GM23338 (cell line): ENCODE data around the gene LRRN1. TPM values are rescaled to one million over a fixed set of nuclear protein-coding genes. Genes with fewer than 3 reads are reported as not detected.

Experiments
- ATAC-seq: fragments of 200-7000 bp; cut with Tn5 transposase; 3 replicates; pipeline ENCODE4 v1.9.1; 2020
- DNase-seq: peaks from one replicate; pipeline ENCODE4 v3.0.0-alpha.2; 2015; ENCODE audit warnings: low spot score
- H2AFZ ChIP-seq: fragments of 200-600 bp; sonication (generic); 2 replicates; pipeline ENCODE4 v1.8.0; 2016; ENCODE audit warnings: antibody characterized with exemption, mild to moderate bottlenecking, moderate library complexity
- H3F3A ChIP-seq: fragments of 200-600 bp; sonication (generic); replicated peaks from 2 replicates; pipeline ENCODE4 v1.8.0; 2017; ENCODE audit warnings: antibody characterized with exemption, mixed run types, low read depth
- H3K27ac ChIP-seq: fragments of 200-600 bp; sonication (generic); 2 replicates; pipeline ENCODE4 v1.6.1; 2016; ENCODE audit warnings: low read depth
- H3K27me3 ChIP-seq: fragments of 200-600 bp; sonication (generic); 2 replicates; pipeline ENCODE4 v1.8.0; 2016; ENCODE audit warnings: mild to moderate bottlenecking, mixed run types, moderate library complexity; ENCODE audit not compliant: insufficient read depth
- H3K36me3 ChIP-seq: fragments of 200-600 bp; sonication (generic); 2 replicates; pipeline ENCODE4 v1.8.0; 2016; ENCODE audit warnings: mild to moderate bottlenecking; ENCODE audit not compliant: insufficient read depth
- H3K4me1 ChIP-seq: fragments of 200-600 bp; sonication (generic); 2 replicates; pipeline ENCODE4 v1.8.0; 2016; ENCODE audit warnings: mild to moderate bottlenecking, moderate library complexity; ENCODE audit not compliant: insufficient read depth
- H3K4me2 ChIP-seq: fragments of 200-600 bp; sonication (generic); 2 replicates; pipeline ENCODE4 v1.7.1; 2017; ENCODE audit warnings: mixed run types
- H3K4me3 ChIP-seq: fragments of 200-600 bp; sonication (generic); 2 replicates; pipeline ENCODE4 v1.6.1; 2016; ENCODE audit warnings: mixed run types
- H3K79me2 ChIP-seq: fragments of 200-600 bp; sonication (generic); replicated peaks from 2 replicates; pipeline ENCODE4 v1.8.0; 2017; ENCODE audit warnings: mild to moderate bottlenecking; ENCODE audit not compliant: insufficient read depth
- H3K9me2 ChIP-seq: fragments of 200-600 bp; sonication (generic); 2 replicates; pipeline ENCODE4 v1.8.0; 2017; ENCODE audit not compliant: insufficient read depth
- H4K20me1 ChIP-seq: fragments of 200-600 bp; sonication (generic); replicated peaks from 2 replicates; pipeline ENCODE4 v1.8.0; 2017; ENCODE audit warnings: mild to moderate bottlenecking; ENCODE audit not compliant: insufficient read depth
- H3K27ac Mint-ChIP-seq: 2 replicates; pipeline ENCODE4 v1.8.0; 2020; ENCODE audit warnings: inconsistent platforms, mild to moderate bottlenecking, moderate library complexity, mixed read lengths
- H3K27me3 Mint-ChIP-seq: 3 replicates; pipeline ENCODE4 v1.8.0; 2022; ENCODE audit warnings: low read depth, mild to moderate bottlenecking, moderate library complexity, mixed read lengths, inconsistent platforms; ENCODE audit not compliant: insufficient read depth, poor library complexity
- H3K36me3 Mint-ChIP-seq: 3 replicates; pipeline ENCODE4 v1.8.0; 2021; ENCODE audit warnings: low read depth, mild to moderate bottlenecking, inconsistent platforms, moderate library complexity, mixed read lengths
- H3K4me1 Mint-ChIP-seq: 3 replicates; pipeline ENCODE4 v1.8.0; 2020; ENCODE audit warnings: mild to moderate bottlenecking, inconsistent platforms, mixed read lengths
- H3K4me3 Mint-ChIP-seq: 3 replicates; pipeline ENCODE4 v1.8.0; 2021; ENCODE audit warnings: moderate library complexity, mild to moderate bottlenecking, inconsistent platforms, mixed read lengths
- H3K9me3 Mint-ChIP-seq: 3 replicates; pipeline ENCODE4 v1.8.0; 2020; ENCODE audit warnings: moderate library complexity, mild to moderate bottlenecking, inconsistent platforms, mixed read lengths
- EZH2 ChIP-seq: fragments of 200-600 bp; sonication (generic); IDR thresholded peaks from one replicate; pipeline ENCODE4 v1.8.0; 2017; ENCODE audit warnings: antibody characterized with exemption, mild to moderate bottlenecking, low read depth; ENCODE audit not compliant: unreplicated experiment
- EZH2phosphoT487 ChIP-seq: fragments of 200-600 bp; sonication (generic); IDR thresholded peaks from one replicate; pipeline ENCODE4 v1.8.1; 2018; ENCODE audit warnings: antibody characterized with exemption; ENCODE audit not compliant: unreplicated experiment
- JUNB ChIP-seq: IDR thresholded peaks from one replicate; pipeline ENCODE4 v1.6.1; 2016; ENCODE audit warnings: antibody characterized with exemption; ENCODE audit not compliant: unreplicated experiment
- NANOG ChIP-seq: IDR thresholded peaks from 2 replicates; pipeline ENCODE4 v1.6.1; 2016; ENCODE audit warnings: antibody characterized with exemption, borderline replicate concordance
- ZNF114 ChIP-seq: fragments of 250-450 bp; sonication (Bioruptor Pico); IDR thresholded peaks from 2 replicates; pipeline ENCODE4 v1.5.0; 2020; ENCODE audit warnings: mild to moderate bottlenecking, moderate library complexity
- polyA plus RNA-seq: library from polyadenylated mRNA; unstranded; fragments of >200 nt; fragmentation: Nextera tagmentation; extraction: Ambion mirVana; gene quantifications from 2 replicates; pipeline ENCODE4 v1.2.1, GENCODE V29; 2016
- total RNA-seq: library from RNA; depleted of rRNA; stranded (reverse); fragments of >200 nt; shearing (Covaris generic); gene quantifications from 2 replicates; pipeline ENCODE4 v1.2.3, GENCODE V29; 2014
- TF ChIP-seq, protein P1 (sequence below): IDR thresholded peaks from one replicate; pipeline ENCODE4 v1.6.1; 2018; ENCODE audit warnings: antibody characterized with exemption; ENCODE audit not compliant: unreplicated experiment
- TF ChIP-seq, protein P2 (sequence below): IDR thresholded peaks from 2 replicates; pipeline ENCODE4 v1.6.1; 2016; ENCODE audit warnings: antibody characterized with exemption
- TF ChIP-seq, protein P3 (sequence below), 2 experiments: fragments of 200-600 bp in 1 of 2; sonication (generic) in 1 of 2; conservative IDR thresholded peaks; 2 replicates each; pipeline versions ENCODE4 v1.5.1 to v1.6.1; 2016 to 2017; ENCODE audit warnings: antibody characterized with exemption in 2 of 2, low read depth in 2 of 2, mild to moderate bottlenecking in 2 of 2, moderate library complexity in 1 of 2

LRRN1 gene
- total and polyA plus RNA-seq, 2 experiments from 2014 or later = 85.7 to 172 TPM

DNA sequence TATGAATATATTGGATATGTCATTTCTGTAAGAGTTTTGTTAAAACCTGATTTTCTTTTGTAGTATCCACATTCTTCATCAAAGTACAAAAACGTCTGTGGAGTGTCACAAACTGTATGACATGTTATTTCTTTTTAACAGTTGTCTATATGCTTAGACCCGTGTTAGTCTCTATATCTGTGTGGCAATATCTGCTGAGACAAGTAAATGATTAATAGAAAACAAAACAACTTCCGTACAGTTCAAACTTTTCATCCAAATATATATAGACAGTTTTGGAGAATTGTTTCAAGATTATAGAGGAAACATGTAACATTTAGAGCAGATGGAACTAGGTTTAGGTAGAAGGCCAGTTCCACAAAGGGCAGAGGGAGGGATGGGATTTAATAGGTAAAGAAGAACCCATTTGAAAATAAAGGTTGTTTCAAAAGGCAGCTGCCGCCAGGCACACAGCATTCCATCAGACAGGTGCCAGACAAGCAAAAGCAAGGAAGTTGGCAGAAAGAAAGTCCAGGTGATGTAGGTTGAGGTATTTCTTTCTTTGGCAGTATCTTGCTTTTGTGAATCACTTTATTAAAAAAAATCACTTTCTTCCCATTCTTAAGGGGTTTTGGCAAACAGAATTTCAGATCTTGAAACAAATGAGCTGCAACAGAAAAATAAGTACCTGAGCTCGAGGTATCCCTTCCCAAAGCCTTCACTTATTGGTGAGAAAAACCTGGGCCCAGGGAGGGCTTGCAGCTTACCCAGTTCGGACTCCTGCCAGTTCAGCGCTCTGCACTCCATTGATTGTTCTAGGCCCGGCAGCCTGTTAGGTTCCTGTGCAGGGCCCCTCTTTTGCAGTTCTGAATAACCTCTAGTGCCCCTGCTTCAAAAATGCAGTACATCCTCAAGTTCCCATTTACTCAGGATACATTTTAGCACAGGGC is 49.0 kb downstream of the LRRN1 start (continued):
- TF ChIP-seq, protein P1, sequence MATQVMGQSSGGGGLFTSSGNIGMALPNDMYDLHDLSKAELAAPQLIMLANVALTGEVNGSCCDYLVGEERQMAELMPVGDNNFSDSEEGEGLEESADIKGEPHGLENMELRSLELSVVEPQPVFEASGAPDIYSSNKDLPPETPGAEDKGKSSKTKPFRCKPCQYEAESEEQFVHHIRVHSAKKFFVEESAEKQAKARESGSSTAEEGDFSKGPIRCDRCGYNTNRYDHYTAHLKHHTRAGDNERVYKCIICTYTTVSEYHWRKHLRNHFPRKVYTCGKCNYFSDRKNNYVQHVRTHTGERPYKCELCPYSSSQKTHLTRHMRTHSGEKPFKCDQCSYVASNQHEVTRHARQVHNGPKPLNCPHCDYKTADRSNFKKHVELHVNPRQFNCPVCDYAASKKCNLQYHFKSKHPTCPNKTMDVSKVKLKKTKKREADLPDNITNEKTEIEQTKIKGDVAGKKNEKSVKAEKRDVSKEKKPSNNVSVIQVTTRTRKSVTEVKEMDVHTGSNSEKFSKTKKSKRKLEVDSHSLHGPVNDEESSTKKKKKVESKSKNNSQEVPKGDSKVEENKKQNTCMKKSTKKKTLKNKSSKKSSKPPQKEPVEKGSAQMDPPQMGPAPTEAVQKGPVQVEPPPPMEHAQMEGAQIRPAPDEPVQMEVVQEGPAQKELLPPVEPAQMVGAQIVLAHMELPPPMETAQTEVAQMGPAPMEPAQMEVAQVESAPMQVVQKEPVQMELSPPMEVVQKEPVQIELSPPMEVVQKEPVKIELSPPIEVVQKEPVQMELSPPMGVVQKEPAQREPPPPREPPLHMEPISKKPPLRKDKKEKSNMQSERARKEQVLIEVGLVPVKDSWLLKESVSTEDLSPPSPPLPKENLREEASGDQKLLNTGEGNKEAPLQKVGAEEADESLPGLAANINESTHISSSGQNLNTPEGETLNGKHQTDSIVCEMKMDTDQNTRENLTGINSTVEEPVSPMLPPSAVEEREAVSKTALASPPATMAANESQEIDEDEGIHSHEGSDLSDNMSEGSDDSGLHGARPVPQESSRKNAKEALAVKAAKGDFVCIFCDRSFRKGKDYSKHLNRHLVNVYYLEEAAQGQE = no peak
- TF ChIP-seq JUNB (no peak), NANOG (no peak)
- TF ChIP-seq, protein P2, sequence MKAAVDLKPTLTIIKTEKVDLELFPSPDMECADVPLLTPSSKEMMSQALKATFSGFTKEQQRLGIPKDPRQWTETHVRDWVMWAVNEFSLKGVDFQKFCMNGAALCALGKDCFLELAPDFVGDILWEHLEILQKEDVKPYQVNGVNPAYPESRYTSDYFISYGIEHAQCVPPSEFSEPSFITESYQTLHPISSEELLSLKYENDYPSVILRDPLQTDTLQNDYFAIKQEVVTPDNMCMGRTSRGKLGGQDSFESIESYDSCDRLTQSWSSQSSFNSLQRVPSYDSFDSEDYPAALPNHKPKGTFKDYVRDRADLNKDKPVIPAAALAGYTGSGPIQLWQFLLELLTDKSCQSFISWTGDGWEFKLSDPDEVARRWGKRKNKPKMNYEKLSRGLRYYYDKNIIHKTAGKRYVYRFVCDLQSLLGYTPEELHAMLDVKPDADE = no peak

DNA sequence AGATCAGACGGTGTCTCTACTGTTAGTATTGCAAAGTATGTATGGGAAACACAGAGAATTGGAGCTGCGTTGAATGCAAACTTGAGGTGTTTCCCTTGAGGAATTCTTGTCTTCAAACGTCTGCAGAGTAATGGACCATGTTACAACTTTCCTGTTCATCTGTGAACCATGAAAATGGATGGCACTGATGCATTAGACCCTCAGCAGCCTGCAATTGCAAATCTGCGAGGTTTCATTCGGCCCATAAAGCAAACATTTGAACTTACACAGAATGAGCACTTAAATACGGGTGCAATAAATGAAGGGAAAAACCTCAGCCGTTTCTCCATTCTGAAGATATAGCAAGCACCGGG is 49.7 kb downstream of the LRRN1 start:
- H3K27ac Mint-ChIP-seq = no peak overlapping the region
- TF ChIP-seq EZH2phosphoT487 (no peak), ZNF114 (CRISPR knock-in tag) (no peak), EZH2 (no peak)
- TF ChIP-seq, protein P1 = no peak
- TF ChIP-seq, protein P3, sequence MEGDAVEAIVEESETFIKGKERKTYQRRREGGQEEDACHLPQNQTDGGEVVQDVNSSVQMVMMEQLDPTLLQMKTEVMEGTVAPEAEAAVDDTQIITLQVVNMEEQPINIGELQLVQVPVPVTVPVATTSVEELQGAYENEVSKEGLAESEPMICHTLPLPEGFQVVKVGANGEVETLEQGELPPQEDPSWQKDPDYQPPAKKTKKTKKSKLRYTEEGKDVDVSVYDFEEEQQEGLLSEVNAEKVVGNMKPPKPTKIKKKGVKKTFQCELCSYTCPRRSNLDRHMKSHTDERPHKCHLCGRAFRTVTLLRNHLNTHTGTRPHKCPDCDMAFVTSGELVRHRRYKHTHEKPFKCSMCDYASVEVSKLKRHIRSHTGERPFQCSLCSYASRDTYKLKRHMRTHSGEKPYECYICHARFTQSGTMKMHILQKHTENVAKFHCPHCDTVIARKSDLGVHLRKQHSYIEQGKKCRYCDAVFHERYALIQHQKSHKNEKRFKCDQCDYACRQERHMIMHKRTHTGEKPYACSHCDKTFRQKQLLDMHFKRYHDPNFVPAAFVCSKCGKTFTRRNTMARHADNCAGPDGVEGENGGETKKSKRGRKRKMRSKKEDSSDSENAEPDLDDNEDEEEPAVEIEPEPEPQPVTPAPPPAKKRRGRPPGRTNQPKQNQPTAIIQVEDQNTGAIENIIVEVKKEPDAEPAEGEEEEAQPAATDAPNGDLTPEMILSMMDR (conservative IDR thresholded peaks at IDR 0.05; ENCODE audit: low read depth in 2 of 2) = no peak
- TF ChIP-seq, protein P2 = no peak

More for the DNA sequence above, 49.7 kb downstream of the LRRN1 start:
- H3K27me3 Mint-ChIP-seq = no peaks in the 10 kb centered on the region
- no peak overlapping the region for H3K4me3 ChIP-seq
- H3K4me2 ChIP-seq = peak overlapping the region; percentile 23
- peaks cover 22% of the 10 kb centered on the region; the same call in 1 of the 2 replicates for H3K36me3 ChIP-seq
- H3K79me2 ChIP-seq = peaks cover 44% of the 10 kb centered on the region
- H3K4me1 ChIP-seq = peaks cover 54% of the 10 kb centered on the region
- DNase-seq (no peak), ATAC-seq (no peak)
- H3K27ac ChIP-seq = no peak overlapping the region; the same call in 1 of the 2 replicates
- H3K4me1 Mint-ChIP-seq = peaks cover 43% of the 10 kb centered on the region
- no peaks in the 10 kb centered on the region for H3K27me3 ChIP-seq
- peaks cover 62% of the 10 kb centered on the region for H4K20me1 ChIP-seq
- peaks cover 32% of the 10 kb centered on the region for H3K36me3 Mint-ChIP-seq
- no peaks in the 10 kb centered on the region; the same call in 2 of the 3 replicates for H3K9me3 Mint-ChIP-seq
- H3F3A ChIP-seq = no peaks in the 10 kb centered on the region
- H2AFZ ChIP-seq = no peak overlapping the region
- H3K4me3 Mint-ChIP-seq = no peak overlapping the region
- no peaks in the 10 kb centered on the region for H3K9me2 ChIP-seq
